ENCODE measurements around the gene BEX4. TPM values are rescaled to one million over a fixed set of nuclear protein-coding genes. Genes with fewer than 3 reads are reported as not detected.
A peak's percentile ranks its signal among the peaks of the same experiment; 100 is the strongest.

Gene BEX4
- total RNA-seq, 1 donor from 2014 or later, result 15.5 TPM

- DNase-seq (ENCODE audit: low read depth in 2 of 2), result no peak
Observed at GRCh38 chrX:103236296-103236695, 21.4 kb downstream of the BEX4 start.

- no peak for DNase-seq (ENCODE audit: low read depth in 2 of 2)
Observed at GRCh38 chrX:103240155-103240554, 25.2 kb downstream of the BEX4 start.

GRCh38 chrX:103248553-103248952 lies 33.6 kb downstream of the BEX4 start:
- peak; percentile 15 to 36 for DNase-seq (ENCODE audit: low read depth in 2 of 2)

- DNase-seq (ENCODE audit: low read depth in 2 of 2), result no peak
Observed at GRCh38 chrX:103249805-103250204, 34.9 kb downstream of the BEX4 start.

- DNase-seq (ENCODE audit: low read depth in 2 of 2), result no peak
Observed at GRCh38 chrX:103250977-103251376, 36.1 kb downstream of the BEX4 start.

GRCh38 chrX:103253608-103254007 lies 38.7 kb downstream of the BEX4 start:
- DNase-seq (ENCODE audit: low read depth in 2 of 2), result no peak

- DNase-seq (ENCODE audit: low read depth in 2 of 2), result peak in 1 of 2 donors; percentile 48
Observed at GRCh38 chrX:103254171-103254824, 39.4 kb downstream of the BEX4 start.

- peak; percentile 47 to 83 for DNase-seq (ENCODE audit: low read depth in 2 of 2)
Observed at GRCh38 chrX:103254921-103255493, 40.1 kb downstream of the BEX4 start, which contains the start of gene TCEAL8. TCEAL8 (minus strand) TSS chrX:103255155; CDS start chrX:103253979, 1,176 bp downstream.

GRCh38 chrX:103256651-103257050 lies 41.7 kb downstream of the BEX4 start:
- DNase-seq (ENCODE audit: low read depth in 2 of 2), result no peak

GRCh38 chrX:103258275-103258674 lies 43.4 kb downstream of the BEX4 start:
- DNase-seq (ENCODE audit: low read depth in 2 of 2), result no peak

Other genes starting within 250 kb of the BEX4 start
- not detected in 2 replicates for gene BEX1, start 150.9 kb upstream of the BEX4 start, total RNA-seq
- not detected in 2 replicates for gene NXF3, start 122.0 kb upstream of the BEX4 start, total RNA-seq
- 51.7 and 53.5 TPM in 2 replicates for gene TCEAL8, start 40.0 kb downstream of the BEX4 start, total RNA-seq
- not detected in 2 replicates for gene TCEAL5, start 61.6 kb downstream of the BEX4 start, total RNA-seq
- gene BEX2, start 95.9 kb downstream of the BEX4 start, total RNA-seq, result 0.77 and 1.1 TPM in 2 replicates
- 0.26 and 0.38 TPM in 2 replicates for gene TCEAL7, start 115.1 kb downstream of the BEX4 start, total RNA-seq
- 44.4 and 48.3 TPM in 2 replicates for gene TCEAL9, start 141.4 kb downstream of the BEX4 start, total RNA-seq
- 159 and 190 TPM in 2 replicates for gene BEX3, start 161.4 kb downstream of the BEX4 start, total RNA-seq